Measurements from ENCODE around the gene ABCD1. TPM values are rescaled to one million over a fixed set of nuclear protein-coding genes. Genes with fewer than 3 reads are reported as not detected.

The ABCD1 gene
- total RNA-seq, 1 experiment from 2014 or later: 44.9 TPM

DNA sequence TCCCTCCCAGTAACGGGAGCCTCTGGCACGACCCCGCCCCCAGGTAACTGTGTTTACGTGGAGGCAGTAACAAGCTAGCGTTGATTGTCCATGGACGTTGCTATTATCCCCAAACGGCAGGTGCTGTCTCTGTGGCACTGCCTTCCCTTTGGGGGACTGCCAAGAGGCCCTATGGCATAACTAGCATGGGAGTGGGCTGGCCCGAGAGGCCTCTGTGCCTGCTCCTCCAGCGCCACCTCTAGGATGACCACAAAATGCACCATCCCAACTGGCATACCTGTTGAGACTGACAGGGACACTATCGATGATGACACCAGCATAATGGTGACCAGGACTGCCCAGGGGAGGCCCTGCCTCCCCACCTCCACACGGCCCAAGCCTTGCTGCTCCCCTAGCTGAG lies 57.7 kb downstream of the ABCD1 start:
- no peak for DNase-seq
- H3K27me3 ChIP-seq (ENCODE audit: insufficient read depth, low read depth): no peaks in the 10 kb centered on the region
- ChIA-PET CTCF (interaction anchor here (0.5 kb wide), 1 partner anchor 227 kb away, joined by 26 read pairs; no protein-coding TSS in a partner anchor), POLR2A (ENCODE audit: unreplicated experiment) (no interaction called here)
- H3F3A ChIP-seq (ENCODE audit: insufficient read depth, low read depth): no peaks in the 10 kb centered on the region
- no peak overlapping the region for H3K4me3 ChIP-seq
- H3K9me3 ChIP-seq (ENCODE audit: insufficient read depth, low read depth): no peaks in the 10 kb centered on the region
- H3K4me1 ChIP-seq (replicated peaks; ENCODE audit: insufficient read depth): no peaks in the 10 kb centered on the region
- intact Hi-C loops (cut with micrococcal nuclease; ENCODE audit: unreplicated experiment): no loop called here
- no peak overlapping the region for H3K27ac ChIP-seq
- no peaks in the 10 kb centered on the region for H4K20me1 ChIP-seq (ENCODE audit: insufficient read depth)
- no peaks in the 10 kb centered on the region for H3K79me2 ChIP-seq (ENCODE audit: low read depth)
- H3K4me2 ChIP-seq: no peak overlapping the region
- no peak overlapping the region for H2AFZ ChIP-seq
- H3K9me2 ChIP-seq (ENCODE audit: insufficient read depth): no peaks in the 10 kb centered on the region
- BruUV-seq (replicated peaks): no TSS peak
- TF ChIP-seq, protein P1, sequence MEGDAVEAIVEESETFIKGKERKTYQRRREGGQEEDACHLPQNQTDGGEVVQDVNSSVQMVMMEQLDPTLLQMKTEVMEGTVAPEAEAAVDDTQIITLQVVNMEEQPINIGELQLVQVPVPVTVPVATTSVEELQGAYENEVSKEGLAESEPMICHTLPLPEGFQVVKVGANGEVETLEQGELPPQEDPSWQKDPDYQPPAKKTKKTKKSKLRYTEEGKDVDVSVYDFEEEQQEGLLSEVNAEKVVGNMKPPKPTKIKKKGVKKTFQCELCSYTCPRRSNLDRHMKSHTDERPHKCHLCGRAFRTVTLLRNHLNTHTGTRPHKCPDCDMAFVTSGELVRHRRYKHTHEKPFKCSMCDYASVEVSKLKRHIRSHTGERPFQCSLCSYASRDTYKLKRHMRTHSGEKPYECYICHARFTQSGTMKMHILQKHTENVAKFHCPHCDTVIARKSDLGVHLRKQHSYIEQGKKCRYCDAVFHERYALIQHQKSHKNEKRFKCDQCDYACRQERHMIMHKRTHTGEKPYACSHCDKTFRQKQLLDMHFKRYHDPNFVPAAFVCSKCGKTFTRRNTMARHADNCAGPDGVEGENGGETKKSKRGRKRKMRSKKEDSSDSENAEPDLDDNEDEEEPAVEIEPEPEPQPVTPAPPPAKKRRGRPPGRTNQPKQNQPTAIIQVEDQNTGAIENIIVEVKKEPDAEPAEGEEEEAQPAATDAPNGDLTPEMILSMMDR (conservative IDR thresholded peaks at IDR 0.05): no peak
- no peak for TF ChIP-seq EZH2 (IDR thresholded peaks at IDR 0.05; ENCODE audit: low read depth)
- no peaks in the 10 kb centered on the region for H3K36me3 ChIP-seq (ENCODE audit: low read depth)

DNA sequence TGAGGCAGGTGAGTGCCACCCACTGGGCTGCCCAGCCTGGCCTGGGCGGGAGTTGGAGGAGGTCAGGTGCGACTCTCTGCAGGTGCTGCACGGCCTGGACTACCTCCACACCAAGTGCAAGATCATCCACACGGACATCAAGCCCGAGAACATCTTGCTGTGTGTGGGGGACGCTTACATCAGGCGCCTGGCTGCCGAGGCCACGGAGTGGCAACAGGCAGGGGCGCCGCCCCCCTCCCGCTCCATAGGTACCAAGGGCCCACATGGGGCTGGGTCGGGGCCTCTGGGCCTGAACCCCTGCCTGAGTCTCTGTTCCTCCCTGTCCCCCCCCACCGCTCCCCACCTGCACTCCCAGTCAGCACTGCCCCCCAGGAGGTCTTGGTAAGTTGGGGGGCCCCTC lies 58.2 kb downstream of the ABCD1 start:
- no peak overlapping the region for H3K4me2 ChIP-seq
- TF ChIP-seq EZH2 (IDR thresholded peaks at IDR 0.05; ENCODE audit: low read depth): no peak
- TF ChIP-seq, protein P1 (conservative IDR thresholded peaks at IDR 0.05): no peak
- H3K4me3 ChIP-seq: no peak overlapping the region
- H3K79me2 ChIP-seq (ENCODE audit: low read depth): no peaks in the 10 kb centered on the region
- H4K20me1 ChIP-seq (ENCODE audit: insufficient read depth): no peaks in the 10 kb centered on the region
- no peaks in the 10 kb centered on the region for H3F3A ChIP-seq (ENCODE audit: insufficient read depth, low read depth)
- no peak for DNase-seq
- H3K9me2 ChIP-seq (ENCODE audit: insufficient read depth): no peaks in the 10 kb centered on the region
- no peak overlapping the region for H2AFZ ChIP-seq
- no peaks in the 10 kb centered on the region for H3K36me3 ChIP-seq (ENCODE audit: low read depth)
- no peak overlapping the region for H3K27ac ChIP-seq
- no peaks in the 10 kb centered on the region for H3K4me1 ChIP-seq (replicated peaks; ENCODE audit: insufficient read depth)
- H3K27me3 ChIP-seq (ENCODE audit: insufficient read depth, low read depth): no peaks in the 10 kb centered on the region
- ChIA-PET CTCF (interaction anchor here (0.5 kb wide), 1 partner anchor 227 kb away, joined by 26 read pairs; no protein-coding TSS in a partner anchor), POLR2A (ENCODE audit: unreplicated experiment) (no interaction called here)
- intact Hi-C loops (cut with micrococcal nuclease; ENCODE audit: unreplicated experiment): no loop called here
- H3K9me3 ChIP-seq (ENCODE audit: insufficient read depth, low read depth): no peaks in the 10 kb centered on the region
- BruUV-seq (replicated peaks): no TSS peak

DNA sequence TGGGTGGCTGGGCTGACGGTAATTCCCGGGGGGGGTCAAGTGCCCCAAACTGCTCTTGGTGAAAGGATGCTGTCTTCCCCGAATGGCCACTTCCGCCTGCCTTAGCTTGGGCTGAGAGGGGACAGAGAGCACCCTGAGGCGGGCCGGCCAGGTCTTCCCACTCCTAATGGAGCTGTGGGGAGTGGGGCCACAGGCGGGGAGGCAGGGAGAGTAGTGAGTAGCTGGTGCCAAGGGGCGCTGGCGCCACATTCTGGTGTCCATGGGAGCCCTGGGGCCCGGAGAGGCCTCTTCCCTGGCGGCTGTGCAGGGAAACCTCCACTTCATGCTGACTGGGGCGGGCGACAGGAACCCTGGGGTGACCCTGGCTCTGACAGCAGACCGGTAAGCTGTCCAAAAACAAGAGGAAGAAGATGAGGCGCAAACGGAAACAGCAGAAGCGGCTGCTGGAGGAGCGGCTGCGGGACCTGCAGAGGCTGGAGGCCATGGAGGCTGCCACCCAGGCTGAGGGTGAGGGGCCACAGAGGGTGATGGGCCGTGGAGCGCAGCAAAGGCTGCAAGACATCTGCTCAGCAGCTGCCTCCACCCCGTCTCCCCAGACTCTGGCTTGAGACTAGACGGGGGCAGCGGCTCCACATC lies 58.8 kb downstream of the ABCD1 start:
- no peaks in the 10 kb centered on the region for H3F3A ChIP-seq (ENCODE audit: insufficient read depth, low read depth)
- no peaks in the 10 kb centered on the region for H3K9me3 ChIP-seq (ENCODE audit: insufficient read depth, low read depth)
- ChIA-PET CTCF (no interaction called here), POLR2A (ENCODE audit: unreplicated experiment) (no interaction called here)
- no peaks in the 10 kb centered on the region for H4K20me1 ChIP-seq (ENCODE audit: insufficient read depth)
- no TSS peak for BruUV-seq (replicated peaks)
- no peaks in the 10 kb centered on the region for H3K27me3 ChIP-seq (ENCODE audit: insufficient read depth, low read depth)
- H3K4me2 ChIP-seq: no peak overlapping the region
- H2AFZ ChIP-seq: no peak overlapping the region
- H3K4me3 ChIP-seq: no peak overlapping the region
- H3K36me3 ChIP-seq (ENCODE audit: low read depth): no peaks in the 10 kb centered on the region
- DNase-seq: no peak
- intact Hi-C loops (cut with micrococcal nuclease; ENCODE audit: unreplicated experiment): no loop called here
- H3K27ac ChIP-seq: no peak overlapping the region
- no peaks in the 10 kb centered on the region for H3K9me2 ChIP-seq (ENCODE audit: insufficient read depth)
- H3K79me2 ChIP-seq (ENCODE audit: low read depth): no peaks in the 10 kb centered on the region
- no peaks in the 10 kb centered on the region for H3K4me1 ChIP-seq (replicated peaks; ENCODE audit: insufficient read depth)
- no peak for TF ChIP-seq EZH2 (IDR thresholded peaks at IDR 0.05; ENCODE audit: low read depth)
- TF ChIP-seq, protein P1 (conservative IDR thresholded peaks at IDR 0.05): no peak

All from PC-9 (cell line).